IPS-18a (cell line): ENCODE results near the gene ARHGAP23.

Experiments used
- H3K27ac ChIP-seq: one replicate; pipeline ENCODE4 v1.5.1; 2013; ENCODE audit warnings: low read length
- H3K27me3 ChIP-seq: one replicate; pipeline ENCODE4 v1.6.1; 2013; ENCODE audit warnings: mild to moderate bottlenecking, low read length; ENCODE audit not compliant: control insufficient read depth, insufficient read depth
- H3K36me3 ChIP-seq: one replicate; pipeline ENCODE4 v1.6.1; 2013; ENCODE audit warnings: low read depth, low read length; ENCODE audit not compliant: control insufficient read depth
- H3K4me1 ChIP-seq: one replicate; pipeline ENCODE4 v1.6.1; 2013; ENCODE audit warnings: low read depth, low read length; ENCODE audit not compliant: control insufficient read depth
- H3K4me3 ChIP-seq: one replicate; pipeline ENCODE4 v1.5.1; 2013; ENCODE audit warnings: low read length
- H3K9ac ChIP-seq: one replicate; pipeline ENCODE4 v1.6.1; 2013; ENCODE audit warnings: mild to moderate bottlenecking, low read length, moderate library complexity
- H3K9me3 ChIP-seq: one replicate; pipeline ENCODE4 v1.6.1; 2013; ENCODE audit warnings: low read depth, low read length; ENCODE audit not compliant: control insufficient read depth

ARHGAP23 gene

GRCh38 chr17:38456031-38456815, 28.0 kb downstream of the ARHGAP23 start:
- H3K9ac ChIP-seq: no peak overlapping the region
- peaks cover 24% of the 10 kb centered on the region for H3K36me3 ChIP-seq
- H3K27me3 ChIP-seq: no peaks in the 10 kb centered on the region
- peaks cover 33% of the 10 kb centered on the region for H3K4me1 ChIP-seq
- H3K9me3 ChIP-seq: no peaks in the 10 kb centered on the region
- no peak overlapping the region for H3K27ac ChIP-seq
- no peak overlapping the region for H3K4me3 ChIP-seq

DNA sequence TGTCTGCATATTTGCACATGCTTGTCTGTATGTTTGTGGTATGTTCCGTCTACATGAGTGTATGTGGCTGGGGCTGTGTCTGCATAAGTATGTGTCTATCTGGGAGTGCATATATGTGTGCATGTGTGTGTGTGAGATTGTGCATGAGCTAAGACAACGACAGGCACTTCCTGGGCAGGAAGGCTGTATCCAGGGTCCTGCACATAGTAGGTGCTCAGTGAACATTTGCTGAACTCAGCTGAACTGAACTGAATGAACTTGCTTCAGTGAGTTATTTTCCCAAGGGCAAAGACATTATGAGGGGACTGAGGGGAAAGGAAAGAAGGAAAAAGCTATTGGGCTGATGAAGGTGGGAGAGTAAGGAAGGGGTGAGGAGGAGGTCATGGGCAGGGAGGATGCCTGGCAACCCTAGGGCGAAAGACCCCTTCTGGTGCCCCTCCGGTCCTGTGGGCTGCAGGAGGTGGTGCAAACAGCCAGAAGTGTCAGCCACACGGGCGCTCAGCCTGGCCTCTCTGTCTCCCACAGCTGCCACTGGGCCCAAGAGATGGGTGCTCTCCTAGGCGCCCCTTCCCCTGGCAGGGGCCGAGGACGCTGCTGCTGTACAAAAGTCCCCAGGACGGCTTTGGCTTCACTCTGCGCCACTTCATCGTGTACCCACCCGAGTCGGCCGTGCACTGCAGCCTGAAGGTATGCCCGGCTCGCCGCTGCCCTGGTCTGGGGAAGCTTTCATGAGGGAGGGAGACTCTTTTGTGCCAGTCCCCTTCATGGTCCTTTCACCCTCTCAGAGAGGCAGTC, 29.5 kb downstream of the ARHGAP23 start:
- Histone ChIP-seq H3K4me1 (peaks cover 21% of the 10 kb centered on the region), H3K4me3 (no peak overlapping the region), H3K9ac (no peak overlapping the region), H3K36me3 (peaks cover 28% of the 10 kb centered on the region), H3K27me3 (no peaks in the 10 kb centered on the region), H3K9me3 (no peaks in the 10 kb centered on the region), H3K27ac (no peak overlapping the region)

DNA sequence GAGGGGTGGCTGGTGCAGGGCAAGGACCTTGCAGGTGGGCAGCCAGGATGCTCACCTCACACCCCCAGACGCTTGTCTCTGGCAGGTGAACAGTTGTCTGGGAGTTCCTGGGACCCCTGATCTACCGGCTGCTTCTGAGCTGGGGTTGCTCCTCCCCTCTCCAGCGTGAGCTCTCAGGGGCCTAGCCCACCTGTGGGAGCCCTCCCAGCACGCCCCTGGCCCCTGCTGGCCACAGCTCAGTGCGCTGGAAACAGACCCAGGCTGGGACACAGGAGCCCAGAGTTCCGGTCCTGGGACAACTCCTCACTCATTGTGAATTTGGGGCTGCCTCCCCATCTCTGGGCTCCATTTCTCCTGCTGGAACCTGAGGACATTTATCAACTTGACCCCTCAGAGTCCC, 30.3 kb downstream of the ARHGAP23 start:
- Histone ChIP-seq H3K4me1 (peaks cover 17% of the 10 kb centered on the region), H3K27me3 (no peaks in the 10 kb centered on the region), H3K4me3 (no peak overlapping the region), H3K9ac (no peak overlapping the region), H3K36me3 (peaks cover 36% of the 10 kb centered on the region), H3K9me3 (no peaks in the 10 kb centered on the region), H3K27ac (no peak overlapping the region)

DNA sequence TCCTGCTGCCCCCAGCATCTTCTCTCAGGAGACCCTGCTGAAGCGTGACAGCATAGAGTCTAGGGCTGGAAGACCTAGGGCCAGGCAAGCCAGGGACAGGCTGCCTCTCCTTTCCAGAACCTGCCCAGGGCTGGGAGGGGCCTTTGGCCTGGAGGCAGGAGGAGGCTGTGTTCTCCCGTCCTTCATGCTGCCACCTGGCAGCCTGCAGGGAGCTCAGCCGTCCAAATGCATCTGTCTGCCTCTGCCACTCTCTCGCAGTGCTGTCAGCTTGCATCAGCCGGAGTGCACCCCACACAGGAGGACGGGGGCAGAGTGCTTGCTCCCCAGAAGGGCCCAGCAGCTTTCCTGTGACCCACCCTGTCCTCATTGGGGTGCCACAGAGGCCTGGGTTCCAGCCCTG, 31.3 kb downstream of the ARHGAP23 start:
- Histone ChIP-seq H3K4me3 (no peak overlapping the region), H3K27me3 (no peaks in the 10 kb centered on the region), H3K9me3 (no peaks in the 10 kb centered on the region), H3K27ac (no peak overlapping the region), H3K36me3 (peaks cover 43% of the 10 kb centered on the region), H3K9ac (no peak overlapping the region), H3K4me1 (peaks cover 17% of the 10 kb centered on the region)

- no peaks in the 10 kb centered on the region for H3K27me3 ChIP-seq
- H3K27ac ChIP-seq: no peak overlapping the region
- no peak overlapping the region for H3K9ac ChIP-seq
- H3K36me3 ChIP-seq: peaks cover 43% of the 10 kb centered on the region
- H3K4me1 ChIP-seq: peaks cover 12% of the 10 kb centered on the region
- no peak overlapping the region for H3K4me3 ChIP-seq
- no peaks in the 10 kb centered on the region for H3K9me3 ChIP-seq
Observed at GRCh38 chr17:38460082-38460715, 31.9 kb downstream of the ARHGAP23 start.

- peaks cover 45% of the 10 kb centered on the region for H3K36me3 ChIP-seq
- H3K9ac ChIP-seq: no peak overlapping the region
- H3K4me3 ChIP-seq: no peak overlapping the region
- H3K27ac ChIP-seq: no peak overlapping the region
- peaks cover 4% of the 10 kb centered on the region for H3K4me1 ChIP-seq
- no peaks in the 10 kb centered on the region for H3K9me3 ChIP-seq
- H3K27me3 ChIP-seq: no peaks in the 10 kb centered on the region
Observed at GRCh38 chr17:38460716-38461630, 32.7 kb downstream of the ARHGAP23 start.

DNA sequence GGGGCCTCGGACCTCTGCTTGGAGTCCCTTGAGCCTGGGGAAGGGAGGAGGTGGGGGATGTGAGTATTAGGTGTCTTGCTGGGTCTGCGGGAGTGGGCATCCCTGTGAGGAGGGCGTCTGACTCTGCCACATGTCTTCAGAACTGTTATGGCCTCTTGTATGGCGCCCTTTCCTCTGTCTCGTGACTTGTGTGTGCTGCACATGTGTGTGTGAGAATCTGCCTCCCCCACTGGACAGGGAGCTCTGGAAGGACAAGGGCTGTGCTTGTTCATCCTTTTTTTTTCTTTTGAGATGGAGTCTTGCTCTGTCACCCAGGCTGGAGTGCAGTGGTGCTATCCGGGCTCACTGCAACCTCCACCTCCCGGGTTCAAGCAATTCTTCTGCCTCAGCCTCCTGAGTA, 33.4 kb downstream of the ARHGAP23 start:
- H3K4me3 ChIP-seq: no peak overlapping the region
- no peaks in the 10 kb centered on the region for H3K4me1 ChIP-seq
- no peak overlapping the region for H3K27ac ChIP-seq
- H3K27me3 ChIP-seq: no peaks in the 10 kb centered on the region
- H3K36me3 ChIP-seq: peaks cover 50% of the 10 kb centered on the region
- H3K9ac ChIP-seq: no peak overlapping the region
- no peaks in the 10 kb centered on the region for H3K9me3 ChIP-seq

DNA sequence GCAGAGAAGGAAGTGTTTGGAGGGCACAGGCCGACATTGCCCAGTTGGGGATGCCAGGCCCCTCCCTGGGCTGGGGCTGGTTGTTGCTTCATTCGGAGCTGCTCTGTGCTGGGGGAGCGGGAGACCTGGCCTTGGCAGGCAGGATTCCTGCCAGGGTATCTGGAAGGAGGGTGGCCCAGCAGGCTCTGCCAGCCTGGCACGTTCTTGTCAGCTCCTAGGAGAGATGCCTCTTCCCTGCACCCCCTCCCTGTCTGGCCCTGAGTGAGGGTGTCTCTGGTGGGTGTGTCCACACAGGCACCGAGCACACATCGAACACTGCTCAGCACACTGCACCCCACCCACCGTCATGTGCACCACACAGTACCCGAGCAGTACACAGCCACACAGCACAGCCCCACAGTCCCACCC, 35.2 kb downstream of the ARHGAP23 start:
- H3K27me3 ChIP-seq: no peaks in the 10 kb centered on the region
- H3K36me3 ChIP-seq: peaks cover 59% of the 10 kb centered on the region
- no peak overlapping the region for H3K4me3 ChIP-seq
- H3K9me3 ChIP-seq: no peaks in the 10 kb centered on the region
- H3K4me1 ChIP-seq: no peaks in the 10 kb centered on the region
- H3K9ac ChIP-seq: no peak overlapping the region
- H3K27ac ChIP-seq: no peak overlapping the region

GRCh38 chr17:38464251-38464722, 36.0 kb downstream of the ARHGAP23 start:
- H3K9me3 ChIP-seq: no peaks in the 10 kb centered on the region
- no peak overlapping the region for H3K27ac ChIP-seq
- no peak overlapping the region for H3K9ac ChIP-seq
- peaks cover 52% of the 10 kb centered on the region for H3K36me3 ChIP-seq
- H3K27me3 ChIP-seq: no peaks in the 10 kb centered on the region
- no peaks in the 10 kb centered on the region for H3K4me1 ChIP-seq
- no peak overlapping the region for H3K4me3 ChIP-seq

DNA sequence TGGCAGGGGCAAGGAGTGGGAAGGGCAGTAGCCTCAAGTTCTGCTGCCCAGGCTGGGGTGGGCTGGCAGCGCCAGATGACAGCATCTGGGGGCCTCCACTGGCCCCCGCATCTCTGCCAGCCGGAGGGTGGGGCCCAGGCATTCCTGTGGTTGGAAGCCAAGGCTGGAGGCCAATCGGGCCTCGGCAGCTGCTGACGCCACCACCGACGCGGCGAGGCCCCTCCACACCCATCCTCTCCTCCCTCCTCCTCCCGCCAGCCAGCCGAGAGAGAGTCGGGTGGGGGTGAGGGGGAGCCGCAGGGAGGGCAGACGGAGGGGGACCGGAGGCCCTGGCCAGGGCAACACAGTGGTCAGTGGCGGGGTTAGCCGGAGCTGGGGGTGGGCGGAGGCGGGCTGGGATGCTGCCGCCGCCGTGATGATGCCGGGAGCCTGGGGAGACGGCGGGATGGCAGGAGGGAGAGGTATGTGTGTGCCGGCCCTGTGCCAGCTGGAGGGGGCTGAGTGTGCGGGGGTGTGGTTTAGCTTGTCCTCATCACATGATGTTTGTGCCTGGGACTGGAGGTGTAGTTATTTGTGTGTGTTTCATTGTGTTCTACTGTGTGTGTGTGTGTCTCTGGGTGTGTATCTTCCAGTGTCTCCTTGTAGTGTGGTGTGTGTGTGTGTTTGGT, 36.6 kb downstream of the ARHGAP23 start:
- Histone ChIP-seq H3K36me3 (peaks cover 47% of the 10 kb centered on the region), H3K27me3 (no peaks in the 10 kb centered on the region), H3K9me3 (no peaks in the 10 kb centered on the region), H3K4me1 (no peaks in the 10 kb centered on the region), H3K4me3 (no peak overlapping the region), H3K27ac (no peak overlapping the region), H3K9ac (no peak overlapping the region)
